ENCODE data around the gene BICD1.
"Not testable (repeated sequence)": the region's sequence is repeated elsewhere in the genome, so short reads cannot be mapped to it uniquely, and the experiment has no call there.

DNA sequence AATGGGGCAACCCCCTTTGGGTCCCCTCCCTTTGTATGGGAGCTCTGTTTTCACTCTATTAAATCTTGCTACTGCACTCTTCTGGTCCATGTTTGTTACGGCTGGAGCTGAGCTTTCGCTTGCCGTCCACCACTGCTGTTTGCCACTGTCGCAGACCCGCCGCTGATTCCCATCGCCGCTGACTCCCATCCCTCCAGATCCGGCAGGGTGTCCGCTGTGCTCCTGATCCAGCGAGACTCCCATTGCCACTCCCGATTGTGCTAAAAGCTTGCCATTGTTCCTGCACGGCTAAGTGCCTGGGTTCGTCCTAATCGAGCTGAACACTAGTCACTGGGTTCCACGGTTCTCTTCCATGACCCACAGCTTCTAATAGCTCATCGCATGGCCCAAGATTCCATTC is 168.9 kb downstream of the BICD1 start:
- TF ChIP-seq, protein P1, sequence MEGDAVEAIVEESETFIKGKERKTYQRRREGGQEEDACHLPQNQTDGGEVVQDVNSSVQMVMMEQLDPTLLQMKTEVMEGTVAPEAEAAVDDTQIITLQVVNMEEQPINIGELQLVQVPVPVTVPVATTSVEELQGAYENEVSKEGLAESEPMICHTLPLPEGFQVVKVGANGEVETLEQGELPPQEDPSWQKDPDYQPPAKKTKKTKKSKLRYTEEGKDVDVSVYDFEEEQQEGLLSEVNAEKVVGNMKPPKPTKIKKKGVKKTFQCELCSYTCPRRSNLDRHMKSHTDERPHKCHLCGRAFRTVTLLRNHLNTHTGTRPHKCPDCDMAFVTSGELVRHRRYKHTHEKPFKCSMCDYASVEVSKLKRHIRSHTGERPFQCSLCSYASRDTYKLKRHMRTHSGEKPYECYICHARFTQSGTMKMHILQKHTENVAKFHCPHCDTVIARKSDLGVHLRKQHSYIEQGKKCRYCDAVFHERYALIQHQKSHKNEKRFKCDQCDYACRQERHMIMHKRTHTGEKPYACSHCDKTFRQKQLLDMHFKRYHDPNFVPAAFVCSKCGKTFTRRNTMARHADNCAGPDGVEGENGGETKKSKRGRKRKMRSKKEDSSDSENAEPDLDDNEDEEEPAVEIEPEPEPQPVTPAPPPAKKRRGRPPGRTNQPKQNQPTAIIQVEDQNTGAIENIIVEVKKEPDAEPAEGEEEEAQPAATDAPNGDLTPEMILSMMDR (IDR thresholded peaks at IDR 0.05): not testable (repeated sequence)
- not testable (repeated sequence) for TF ChIP-seq POLR2A (IDR thresholded peaks at IDR 0.05)

Data from esophagus squamous epithelium (tissue), 4 donors.